Ramos (cell line): Measurements from ENCODE around the gene ANKRD44.

ENCODE experiments used
- in situ Hi-C: fragments of 300-500 bp; cut with MboI; formaldehyde crosslinking; loops from one replicate; pipeline ENCODE4 v1.14.3; 2022; ENCODE audit warnings: low sequenced_read_pairs; ENCODE audit not compliant: unreplicated experiment

Gene ANKRD44

GRCh38 chr2:197322724-197323720 is 12.4 kb upstream of the ANKRD44 start:
- in situ Hi-C loops: no loop called here

GRCh38 chr2:197322143-197322542 is 11.6 kb upstream of the ANKRD44 start:
- in situ Hi-C loops: no loop called here

- in situ Hi-C loops: loop anchor here (10.0 kb wide), 1 partner anchor 201 kb away; no protein-coding TSS in a partner anchor
Observed at GRCh38 chr2:197315371-197315770, 4.8 kb upstream of the ANKRD44 start.

- in situ Hi-C loops: loop anchor here (5.0 to 10.0 kb wide), 2 partner anchors 120 to 197 kb away; no protein-coding TSS in a partner anchor
Observed at GRCh38 chr2:197312186-197312585, 1.6 kb upstream of the ANKRD44 start.

GRCh38 chr2:197311421-197312033 is 947 bp upstream of the ANKRD44 start:
- in situ Hi-C loops: loop anchor here (5.0 to 10.0 kb wide), 2 partner anchors 119 to 197 kb away; no protein-coding TSS in a partner anchor

- in situ Hi-C loops: loop anchor here (5.0 to 10.0 kb wide), 2 partner anchors 119 to 196 kb away; no protein-coding TSS in a partner anchor
Observed at GRCh38 chr2:197310987-197311420, 424 bp upstream of the ANKRD44 start.

- in situ Hi-C loops: loop anchor here (5.0 to 10.0 kb wide), 2 partner anchors 117 to 195 kb away; no protein-coding TSS in a partner anchor
Observed at GRCh38 chr2:197309691-197310231, 819 bp downstream of the ANKRD44 start.

GRCh38 chr2:197308996-197309690 is 1.4 kb downstream of the ANKRD44 start:
- in situ Hi-C loops: no loop called here

GRCh38 chr2:197308585-197308984 is 2.0 kb downstream of the ANKRD44 start:
- in situ Hi-C loops: no loop called here

GRCh38 chr2:197307933-197308521 is 2.6 kb downstream of the ANKRD44 start:
- in situ Hi-C loops: no loop called here

- in situ Hi-C loops: no loop called here
Observed at GRCh38 chr2:197307236-197307932, 3.2 kb downstream of the ANKRD44 start.

GRCh38 chr2:197306696-197307040 is 3.9 kb downstream of the ANKRD44 start:
- in situ Hi-C loops: no loop called here

- in situ Hi-C loops: no loop called here
Observed at GRCh38 chr2:197306024-197306695, 4.4 kb downstream of the ANKRD44 start.

- in situ Hi-C loops: no loop called here
Observed at GRCh38 chr2:197304556-197305011, 6.0 kb downstream of the ANKRD44 start.

GRCh38 chr2:197300139-197300538 is 10.4 kb downstream of the ANKRD44 start:
- in situ Hi-C loops: no loop called here

GRCh38 chr2:197298609-197299008 is 12.0 kb downstream of the ANKRD44 start:
- in situ Hi-C loops: loop anchor here (25.0 kb wide), 1 partner anchor 1061 kb away; no protein-coding TSS in a partner anchor

- in situ Hi-C loops: loop anchor here (25.0 kb wide), 1 partner anchor 1061 kb away; no protein-coding TSS in a partner anchor
Observed at GRCh38 chr2:197297772-197298318, 12.7 kb downstream of the ANKRD44 start.

GRCh38 chr2:197297266-197297665 is 13.3 kb downstream of the ANKRD44 start:
- in situ Hi-C loops: loop anchor here (25.0 kb wide), 1 partner anchor 1060 kb away; no protein-coding TSS in a partner anchor
